Diencephalon (tissue), 1 donor: ENCODE data around the gene NT5E. TPM values are rescaled to one million over a fixed set of nuclear protein-coding genes. Genes with fewer than 3 reads are reported as not detected.

Experiments
- total RNA-seq: library from RNA; depleted of rRNA; stranded (reverse); fragments of >200 nt; gene quantifications from one replicate; pipeline ENCODE4 v1.2.3, GENCODE V29; 2014

The NT5E gene
- total RNA-seq, result 14.5 TPM

DNA sequence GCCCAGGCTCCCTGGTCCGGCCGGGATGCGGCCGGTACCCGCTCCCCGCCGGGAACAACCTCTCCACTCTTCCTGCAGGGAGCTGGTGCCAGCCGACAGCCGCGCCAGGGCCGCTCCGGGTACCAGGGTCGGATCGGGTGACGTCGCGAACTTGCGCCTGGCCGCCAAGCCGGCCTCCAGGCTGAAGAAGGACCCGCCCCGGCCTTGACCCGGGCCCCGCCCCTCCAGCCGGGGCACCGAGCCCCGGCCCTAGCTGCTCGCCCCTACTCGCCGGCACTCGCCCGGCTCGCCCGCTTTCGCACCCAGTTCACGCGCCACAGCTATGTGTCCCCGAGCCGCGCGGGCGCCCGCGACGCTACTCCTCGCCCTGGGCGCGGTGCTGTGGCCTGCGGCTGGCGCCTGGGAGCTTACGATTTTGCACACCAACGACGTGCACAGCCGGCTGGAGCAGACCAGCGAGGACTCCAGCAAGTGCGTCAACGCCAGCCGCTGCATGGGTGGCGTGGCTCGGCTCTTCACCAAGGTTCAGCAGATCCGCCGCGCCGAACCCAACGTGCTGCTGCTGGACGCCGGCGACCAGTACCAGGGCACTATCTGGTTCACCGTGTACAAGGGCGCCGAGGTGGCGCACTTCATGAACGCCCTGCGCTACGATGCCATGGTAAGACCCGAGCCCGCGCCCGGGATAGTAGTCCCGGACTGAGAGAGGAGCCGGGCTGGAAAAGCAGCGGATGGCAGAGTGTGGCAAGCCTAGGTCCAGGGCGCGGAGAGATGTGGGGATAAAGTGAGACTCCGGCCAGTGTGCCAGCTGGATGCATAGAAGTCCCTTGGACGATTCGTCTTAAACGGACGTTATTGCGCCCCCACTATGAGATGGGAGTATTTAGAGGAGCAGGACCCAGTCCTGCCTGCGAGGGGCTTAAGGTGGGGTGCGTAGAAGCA is at the start of gene NT5E:
TSS of gene NT5E (plus strand) at position 266 of the 942 bp plus-strand sequence. CDS start at position 323, 57 bp downstream.

Other genes with a start within 250 kb of the NT5E start
- gene SNX14, start 143.8 kb downstream of the NT5E start, total RNA-seq, result 174 TPM
- gene SYNCRIP, start 192.8 kb downstream of the NT5E start, total RNA-seq, result 88.3 TPM